Endothelial cell (in vitro differentiated cells): ENCODE measurements around the gene SPPL3. TPM values are rescaled to one million over a fixed set of nuclear protein-coding genes. Genes with fewer than 3 reads are reported as not detected.
A peak's percentile ranks its signal among the peaks of the same experiment; 100 is the strongest.

Experiments used
- DNase-seq: peaks from one replicate; pipeline ENCODE4 v3.0.0; 2021; ENCODE audit warnings: low spot score
- H3K27ac Mint-ChIP-seq: one replicate; pipeline ENCODE4 v1.8.0; 2021; ENCODE audit warnings: mixed read lengths, inconsistent platforms; ENCODE audit not compliant: unreplicated experiment
- H3K27me3 Mint-ChIP-seq: one replicate; pipeline ENCODE4 v1.8.0; 2021; ENCODE audit warnings: mild to moderate bottlenecking, moderate library complexity, mixed read lengths, inconsistent platforms; ENCODE audit not compliant: unreplicated experiment
- H3K36me3 Mint-ChIP-seq: one replicate; pipeline ENCODE4 v1.8.0; 2021; ENCODE audit warnings: mild to moderate bottlenecking, low read depth, mixed read lengths, inconsistent platforms; ENCODE audit not compliant: unreplicated experiment
- H3K4me1 Mint-ChIP-seq: one replicate; pipeline ENCODE4 v1.8.0; 2021; ENCODE audit warnings: mild to moderate bottlenecking, mixed read lengths, inconsistent platforms; ENCODE audit not compliant: unreplicated experiment
- H3K4me3 Mint-ChIP-seq: one replicate; pipeline ENCODE4 v1.8.0; 2021; ENCODE audit warnings: mild to moderate bottlenecking, mixed read lengths, inconsistent platforms; ENCODE audit not compliant: unreplicated experiment
- H3K9me3 Mint-ChIP-seq: one replicate; pipeline ENCODE4 v1.8.0; 2021; ENCODE audit warnings: mixed read lengths, inconsistent platforms; ENCODE audit not compliant: unreplicated experiment
- total RNA-seq: library from RNA; stranded (reverse); fragmentation: NEBNext Ultra II Directional; extraction: Animal tissue kit (Norgen Biotek cat#: 25700); gene quantifications from one replicate; pipeline ENCODE4 v1.2.1, GENCODE V29; 2021; ENCODE audit not compliant: unreplicated experiment
- TF ChIP-seq, protein P1 (sequence below): fragments of 200-600 bp; sonication (generic); IDR thresholded peaks from one replicate; pipeline ENCODE4 v1.5.0; 2021; ENCODE audit warnings: antibody characterized with exemption; ENCODE audit not compliant: unreplicated experiment

SPPL3 gene
- total RNA-seq, 1 donor from 2014 or later: 55.4 TPM

DNA sequence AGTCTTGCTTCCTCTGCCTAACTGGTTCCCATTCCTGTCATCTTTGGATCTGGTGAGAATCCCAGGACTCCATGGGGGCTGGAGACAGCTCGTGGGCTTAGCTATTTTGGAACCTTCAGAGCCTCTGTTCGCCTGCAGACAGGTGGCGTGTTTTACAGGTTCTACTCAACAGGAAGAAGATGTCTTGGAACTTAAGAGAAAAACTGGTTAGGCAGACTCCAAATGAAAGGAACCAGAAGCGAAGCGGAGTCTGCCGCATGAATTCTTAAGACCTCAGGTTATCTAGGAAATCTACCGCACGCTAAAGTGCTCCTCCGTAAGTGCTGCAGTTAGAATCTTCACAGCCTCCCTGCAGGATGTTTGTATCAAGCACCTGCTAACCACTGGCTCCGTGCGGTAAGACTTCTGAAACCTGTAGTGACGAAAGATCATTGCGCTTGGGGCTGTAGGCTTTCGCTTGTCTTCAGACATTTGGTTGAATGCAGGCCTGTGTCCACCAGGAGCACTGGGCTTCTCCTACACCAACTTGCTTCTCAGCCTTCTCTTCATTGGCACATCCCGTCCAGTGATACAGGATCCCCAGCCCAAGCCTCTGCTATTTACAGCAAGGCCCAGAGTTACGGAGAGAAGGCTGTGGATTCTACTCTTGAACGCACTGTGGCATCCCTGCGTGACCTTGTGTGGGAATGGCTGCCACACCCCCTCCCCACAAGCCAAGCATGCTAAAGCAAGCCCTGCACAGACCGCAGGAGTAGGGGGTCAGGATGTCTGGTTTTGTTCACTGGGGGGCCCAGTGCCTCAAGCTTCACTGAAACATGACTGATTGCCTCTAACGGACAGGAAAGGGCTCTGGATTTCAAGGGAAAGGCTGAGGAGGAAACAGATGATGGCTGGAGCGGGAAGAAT lies 143.6 kb downstream of the SPPL3 start:
- peaks cover 17% of the 10 kb centered on the region for H3K4me1 Mint-ChIP-seq
- H3K27me3 Mint-ChIP-seq: no peaks in the 10 kb centered on the region
- TF ChIP-seq, protein P1, sequence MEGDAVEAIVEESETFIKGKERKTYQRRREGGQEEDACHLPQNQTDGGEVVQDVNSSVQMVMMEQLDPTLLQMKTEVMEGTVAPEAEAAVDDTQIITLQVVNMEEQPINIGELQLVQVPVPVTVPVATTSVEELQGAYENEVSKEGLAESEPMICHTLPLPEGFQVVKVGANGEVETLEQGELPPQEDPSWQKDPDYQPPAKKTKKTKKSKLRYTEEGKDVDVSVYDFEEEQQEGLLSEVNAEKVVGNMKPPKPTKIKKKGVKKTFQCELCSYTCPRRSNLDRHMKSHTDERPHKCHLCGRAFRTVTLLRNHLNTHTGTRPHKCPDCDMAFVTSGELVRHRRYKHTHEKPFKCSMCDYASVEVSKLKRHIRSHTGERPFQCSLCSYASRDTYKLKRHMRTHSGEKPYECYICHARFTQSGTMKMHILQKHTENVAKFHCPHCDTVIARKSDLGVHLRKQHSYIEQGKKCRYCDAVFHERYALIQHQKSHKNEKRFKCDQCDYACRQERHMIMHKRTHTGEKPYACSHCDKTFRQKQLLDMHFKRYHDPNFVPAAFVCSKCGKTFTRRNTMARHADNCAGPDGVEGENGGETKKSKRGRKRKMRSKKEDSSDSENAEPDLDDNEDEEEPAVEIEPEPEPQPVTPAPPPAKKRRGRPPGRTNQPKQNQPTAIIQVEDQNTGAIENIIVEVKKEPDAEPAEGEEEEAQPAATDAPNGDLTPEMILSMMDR: no peak
- H3K9me3 Mint-ChIP-seq: no peaks in the 10 kb centered on the region
- H3K4me3 Mint-ChIP-seq: peak overlapping the region; percentile 18
- peaks cover 33% of the 10 kb centered on the region for H3K36me3 Mint-ChIP-seq
- H3K27ac Mint-ChIP-seq: no peak overlapping the region
- no peak for DNase-seq

- Mint-ChIP-seq H3K36me3 (peaks cover 28% of the 10 kb centered on the region), H3K4me1 (peaks cover 17% of the 10 kb centered on the region), H3K9me3 (no peaks in the 10 kb centered on the region), H3K27ac (no peak overlapping the region), H3K27me3 (no peaks in the 10 kb centered on the region), H3K4me3 (no peak overlapping the region)
- DNase-seq: no peak
- TF ChIP-seq, protein P1: no peak
These were observed 144.4 kb downstream of the SPPL3 start for GRCh38 chr12:120759591-120760348.

DNA sequence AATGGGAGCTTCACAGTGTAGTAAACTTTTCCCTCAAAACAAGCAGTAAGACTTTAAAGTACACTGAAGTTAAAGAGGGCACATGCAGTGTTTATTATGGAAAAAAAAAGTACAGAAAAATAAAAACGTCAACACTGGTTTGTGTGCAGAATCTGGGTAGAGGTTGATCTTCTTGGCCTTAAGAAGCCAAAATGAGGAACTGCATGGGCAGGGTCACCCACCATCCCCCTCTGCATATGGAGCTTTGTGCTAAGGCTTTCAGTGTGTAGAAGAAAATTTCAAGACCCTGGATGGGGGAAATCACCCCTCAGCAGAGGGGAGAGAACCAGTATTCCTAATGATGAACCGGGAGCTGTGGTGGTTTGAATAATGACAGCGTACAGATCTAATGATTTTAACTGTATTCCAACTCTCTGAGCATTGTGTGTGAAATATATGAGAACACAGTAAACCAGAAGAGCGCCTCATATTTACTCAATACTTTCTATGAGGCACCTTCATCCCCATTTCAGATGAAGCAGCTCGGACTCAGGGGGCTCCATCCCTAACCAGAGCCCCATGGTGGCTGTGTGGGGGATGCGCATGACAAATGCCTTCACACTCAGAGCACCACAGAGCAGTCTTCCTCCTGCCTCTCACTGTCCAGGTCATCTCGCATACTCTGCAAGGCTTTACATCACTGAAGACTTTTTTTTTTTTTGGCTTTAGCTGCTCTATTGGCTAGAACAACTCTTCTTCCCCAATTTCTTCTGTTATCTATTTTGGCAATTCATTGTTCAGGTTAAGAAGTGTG lies 145.2 kb downstream of the SPPL3 start:
- no peak overlapping the region for H3K27ac Mint-ChIP-seq
- H3K9me3 Mint-ChIP-seq: no peaks in the 10 kb centered on the region
- peaks cover 17% of the 10 kb centered on the region for H3K4me1 Mint-ChIP-seq
- no peak overlapping the region for H3K4me3 Mint-ChIP-seq
- peaks cover 21% of the 10 kb centered on the region for H3K36me3 Mint-ChIP-seq
- no peaks in the 10 kb centered on the region for H3K27me3 Mint-ChIP-seq
- TF ChIP-seq, protein P1: no peak
- no peak for DNase-seq

DNA sequence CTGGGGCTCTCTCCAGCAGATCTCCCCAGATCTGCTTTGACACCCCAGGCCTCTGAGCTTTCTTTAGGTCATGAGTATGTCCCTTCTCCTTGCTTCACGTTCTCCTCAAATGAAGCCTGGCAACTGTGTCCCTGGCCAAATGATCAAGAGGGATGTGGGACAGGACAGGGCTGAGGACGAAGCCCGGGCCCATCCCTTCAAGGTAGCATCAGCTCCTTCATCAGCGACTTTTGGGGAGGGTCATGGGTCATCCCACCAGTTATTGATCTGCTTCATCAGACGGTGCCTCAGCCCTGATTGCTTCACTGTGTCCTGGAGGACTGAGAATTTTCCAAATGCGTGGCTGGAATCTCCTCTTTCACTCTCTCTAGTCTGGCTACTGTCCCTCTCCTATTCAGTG lies 146.2 kb downstream of the SPPL3 start:
- H3K4me1 Mint-ChIP-seq: peaks cover 17% of the 10 kb centered on the region
- peaks cover 21% of the 10 kb centered on the region for H3K36me3 Mint-ChIP-seq
- peaks cover 1% of the 10 kb centered on the region for H3K27me3 Mint-ChIP-seq
- no peak overlapping the region for H3K27ac Mint-ChIP-seq
- TF ChIP-seq, protein P1: no peak
- H3K9me3 Mint-ChIP-seq: no peaks in the 10 kb centered on the region
- no peak for DNase-seq
- H3K4me3 Mint-ChIP-seq: no peak overlapping the region
